GM12892 (cell line): Measurements from ENCODE around the gene IPO9.

Source experiments
- POLR2A ChIP-seq: IDR thresholded peaks from 2 replicates; pipeline ENCODE4 v1.6.1; 2011; ENCODE audit warnings: low read depth, low read length, control low read depth
- POLR2AphosphoS5 ChIP-seq: IDR thresholded peaks from 2 replicates; pipeline ENCODE4 v1.6.1; 2011; ENCODE audit warnings: low read depth, low read length, control low read depth
- TAF1 ChIP-seq: IDR thresholded peaks from 2 replicates; pipeline ENCODE4 v1.6.1; 2011; ENCODE audit warnings: low read depth, mild to moderate bottlenecking, control low read depth, low read length, borderline replicate concordance

GRCh38 chr1:201911826-201912571, 83.0 kb downstream of the IPO9 start:
- TF ChIP-seq POLR2A (no peak), POLR2AphosphoS5 (no peak), TAF1 (no peak)
